K562 (cell line): ENCODE data around the gene STAB2. TPM values are rescaled to one million over a fixed set of nuclear protein-coding genes. Genes with fewer than 3 reads are reported as not detected.

Experiments used
- DACH1 ChIP-seq: fragments of 450-650 bp; IDR thresholded peaks from 2 replicates; pipeline ENCODE4 v1.6.1; 2018; ENCODE audit not compliant: partially characterized antibody
- EZH2 ChIP-seq: IDR thresholded peaks from 2 replicates; pipeline ENCODE4 v1.6.1; 2012; ENCODE audit warnings: low read depth, mild to moderate bottlenecking, inconsistent platforms, low read length, borderline replicate concordance
- MBD2 ChIP-seq: sonication (generic); IDR thresholded peaks from 2 replicates; pipeline ENCODE4 v1.6.1; 2016; ENCODE audit warnings: low read depth, borderline replicate concordance
- TAF9B ChIP-seq: fragments of 450-650 bp; IDR thresholded peaks from 2 replicates; pipeline ENCODE4 v1.6.1; 2018; ENCODE audit warnings: mild to moderate bottlenecking; ENCODE audit not compliant: partially characterized antibody
- ZNF165 ChIP-seq: fragments of 250-450 bp; sonication (Bioruptor Pico); IDR thresholded peaks from 2 replicates; pipeline ENCODE4 v1.4.0; 2020; ENCODE audit warnings: borderline replicate concordance
- polyA plus RNA-seq, 8 experiments: library from polyadenylated mRNA; depleted of rRNA in 4 of 8; stranded (reverse) in 5 of 8; unstranded in 3 of 8; fragments of >200 nt; fragmentation: Nextera tagmentation in 2 of 8; fragmentation: Illumina TruSeq in 1 of 8; extraction: Ambion mirVana in 2 of 8; extraction: Trizol in 1 of 8; gene quantifications; 2 replicates each; pipeline versions ENCODE4 v1.2.1 to v1.2.3, GENCODE V29; 2011 to 2014; ENCODE audit warnings: inconsistent platforms in 1 of 8, missing spikeins in 1 of 8
- total RNA-seq, 7 experiments: library from RNA; depleted of rRNA in 6 of 7; stranded (reverse); fragments of >200 nt in 6 of 7; fragmentation: Illumina TruSeq in 2 of 7; extraction: Trizol in 2 of 7; gene quantifications; 2 replicates each; pipeline versions ENCODE4 v1.2.1 to v1.2.3, GENCODE V29; 2011 to 2021; ENCODE audit warnings: low replicate concordance in 1 of 7
- TF ChIP-seq, protein P1 (sequence below), 3 experiments: IDR thresholded peaks in 2 of 3; conservative IDR thresholded peaks in 1 of 3; 2 replicates each; pipeline ENCODE4 v1.5.1; 2011 to 2012; ENCODE audit warnings: low read length in 3 of 3, mild to moderate bottlenecking in 3 of 3, control low read depth in 2 of 3, improper control_type of control experiment in 1 of 3, inconsistent platforms in 1 of 3, low read depth in 1 of 3, mixed read lengths in 1 of 3, moderate library complexity in 1 of 3; ENCODE audit not compliant: insufficient read depth in 2 of 3
- TF ChIP-seq, protein P2 (sequence below): fragments of 450-650 bp; formaldehyde crosslinking; IDR thresholded peaks from 2 replicates; pipeline ENCODE4 v1.4.0; 2020; ENCODE audit warnings: mild to moderate bottlenecking, moderate library complexity
- TF ChIP-seq, protein P3 (sequence below): IDR thresholded peaks from 2 replicates; pipeline ENCODE4 v1.6.1; 2016; ENCODE audit warnings: missing genetic modification characterization, missing compliant biosample characterization

STAB2 gene
- total and polyA plus RNA-seq, 9 of the 15 experiments (the other 6 are each of a cell fraction or from before 2014, with no cell fraction given): 0.10 TPM; not detected in 8

- TF ChIP-seq, protein P1, sequence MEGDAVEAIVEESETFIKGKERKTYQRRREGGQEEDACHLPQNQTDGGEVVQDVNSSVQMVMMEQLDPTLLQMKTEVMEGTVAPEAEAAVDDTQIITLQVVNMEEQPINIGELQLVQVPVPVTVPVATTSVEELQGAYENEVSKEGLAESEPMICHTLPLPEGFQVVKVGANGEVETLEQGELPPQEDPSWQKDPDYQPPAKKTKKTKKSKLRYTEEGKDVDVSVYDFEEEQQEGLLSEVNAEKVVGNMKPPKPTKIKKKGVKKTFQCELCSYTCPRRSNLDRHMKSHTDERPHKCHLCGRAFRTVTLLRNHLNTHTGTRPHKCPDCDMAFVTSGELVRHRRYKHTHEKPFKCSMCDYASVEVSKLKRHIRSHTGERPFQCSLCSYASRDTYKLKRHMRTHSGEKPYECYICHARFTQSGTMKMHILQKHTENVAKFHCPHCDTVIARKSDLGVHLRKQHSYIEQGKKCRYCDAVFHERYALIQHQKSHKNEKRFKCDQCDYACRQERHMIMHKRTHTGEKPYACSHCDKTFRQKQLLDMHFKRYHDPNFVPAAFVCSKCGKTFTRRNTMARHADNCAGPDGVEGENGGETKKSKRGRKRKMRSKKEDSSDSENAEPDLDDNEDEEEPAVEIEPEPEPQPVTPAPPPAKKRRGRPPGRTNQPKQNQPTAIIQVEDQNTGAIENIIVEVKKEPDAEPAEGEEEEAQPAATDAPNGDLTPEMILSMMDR (IDR thresholded peaks at IDR 0.05 in 2 of 3, conservative IDR thresholded peaks at IDR 0.05 in 1 of 3; ENCODE audit: insufficient read depth in 2 of 3, low read depth in 1 of 3, low read length in 3 of 3): peak; percentile 99 to 100 (median 100)
- TF ChIP-seq MBD2 (no peak), EZH2 (no peak), DACH1 (no peak), ZNF165 (CRISPR knock-in tag) (no peak), TAF9B (no peak)
- TF ChIP-seq, protein P2, sequence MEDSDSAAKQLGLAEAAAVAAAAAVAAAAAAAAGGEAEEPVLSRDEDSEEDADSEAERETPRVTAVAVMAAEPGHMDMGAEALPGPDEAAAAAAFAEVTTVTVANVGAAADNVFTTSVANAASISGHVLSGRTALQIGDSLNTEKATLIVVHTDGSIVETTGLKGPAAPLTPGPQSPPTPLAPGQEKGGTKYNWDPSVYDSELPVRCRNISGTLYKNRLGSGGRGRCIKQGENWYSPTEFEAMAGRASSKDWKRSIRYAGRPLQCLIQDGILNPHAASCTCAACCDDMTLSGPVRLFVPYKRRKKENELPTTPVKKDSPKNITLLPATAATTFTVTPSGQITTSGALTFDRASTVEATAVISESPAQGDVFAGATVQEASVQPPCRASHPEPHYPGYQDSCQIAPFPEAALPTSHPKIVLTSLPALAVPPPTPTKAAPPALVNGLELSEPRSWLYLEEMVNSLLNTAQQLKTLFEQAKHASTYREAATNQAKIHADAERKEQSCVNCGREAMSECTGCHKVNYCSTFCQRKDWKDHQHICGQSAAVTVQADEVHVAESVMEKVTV: peak; percentile 89
- TF ChIP-seq, protein P3, sequence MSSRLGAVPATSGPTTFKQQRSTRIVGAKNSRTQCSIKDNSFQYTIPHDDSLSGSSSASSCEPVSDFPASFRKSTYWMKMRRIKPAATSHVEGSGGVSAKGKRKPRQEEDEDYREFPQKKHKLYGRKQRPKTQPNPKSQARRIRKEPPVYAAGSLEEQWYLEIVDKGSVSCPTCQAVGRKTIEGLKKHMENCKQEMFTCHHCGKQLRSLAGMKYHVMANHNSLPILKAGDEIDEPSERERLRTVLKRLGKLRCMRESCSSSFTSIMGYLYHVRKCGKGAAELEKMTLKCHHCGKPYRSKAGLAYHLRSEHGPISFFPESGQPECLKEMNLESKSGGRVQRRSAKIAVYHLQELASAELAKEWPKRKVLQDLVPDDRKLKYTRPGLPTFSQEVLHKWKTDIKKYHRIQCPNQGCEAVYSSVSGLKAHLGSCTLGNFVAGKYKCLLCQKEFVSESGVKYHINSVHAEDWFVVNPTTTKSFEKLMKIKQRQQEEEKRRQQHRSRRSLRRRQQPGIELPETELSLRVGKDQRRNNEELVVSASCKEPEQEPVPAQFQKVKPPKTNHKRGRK (tag): no peak
Measured at GRCh38 chr12:103632554-103633216, 45.6 kb downstream of the STAB2 start (continued).
